ENCODE measurements around the gene MAPKAP1.

DNA sequence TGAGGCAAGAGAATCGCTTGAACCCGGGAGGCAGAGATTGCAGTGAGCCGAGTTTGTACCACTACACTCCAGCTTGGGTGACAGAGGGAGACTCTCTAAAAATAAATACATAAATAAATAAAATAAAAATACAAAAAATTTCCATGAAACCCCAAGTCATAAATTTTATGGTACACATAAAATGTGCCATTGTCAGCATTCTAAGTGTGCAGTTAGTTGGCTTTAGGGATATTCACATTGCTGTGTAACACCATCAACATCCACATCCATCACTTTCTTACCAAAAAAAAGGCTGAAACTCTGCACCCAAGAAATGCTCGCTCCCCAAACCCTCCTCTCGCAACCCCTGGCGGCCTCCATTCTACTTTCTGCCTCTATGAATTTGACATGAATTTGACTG is 310.2 kb downstream of the MAPKAP1 start:
- TF ChIP-seq, protein P1, sequence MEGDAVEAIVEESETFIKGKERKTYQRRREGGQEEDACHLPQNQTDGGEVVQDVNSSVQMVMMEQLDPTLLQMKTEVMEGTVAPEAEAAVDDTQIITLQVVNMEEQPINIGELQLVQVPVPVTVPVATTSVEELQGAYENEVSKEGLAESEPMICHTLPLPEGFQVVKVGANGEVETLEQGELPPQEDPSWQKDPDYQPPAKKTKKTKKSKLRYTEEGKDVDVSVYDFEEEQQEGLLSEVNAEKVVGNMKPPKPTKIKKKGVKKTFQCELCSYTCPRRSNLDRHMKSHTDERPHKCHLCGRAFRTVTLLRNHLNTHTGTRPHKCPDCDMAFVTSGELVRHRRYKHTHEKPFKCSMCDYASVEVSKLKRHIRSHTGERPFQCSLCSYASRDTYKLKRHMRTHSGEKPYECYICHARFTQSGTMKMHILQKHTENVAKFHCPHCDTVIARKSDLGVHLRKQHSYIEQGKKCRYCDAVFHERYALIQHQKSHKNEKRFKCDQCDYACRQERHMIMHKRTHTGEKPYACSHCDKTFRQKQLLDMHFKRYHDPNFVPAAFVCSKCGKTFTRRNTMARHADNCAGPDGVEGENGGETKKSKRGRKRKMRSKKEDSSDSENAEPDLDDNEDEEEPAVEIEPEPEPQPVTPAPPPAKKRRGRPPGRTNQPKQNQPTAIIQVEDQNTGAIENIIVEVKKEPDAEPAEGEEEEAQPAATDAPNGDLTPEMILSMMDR (IDR thresholded peaks at IDR 0.05): no peak
- TF ChIP-seq POLR2A (IDR thresholded peaks at IDR 0.05) (no peak), POLR2AphosphoS5 (IDR thresholded peaks at IDR 0.05) (no peak)
